Glomerular visceral epithelial cell (primary cell): Measurements from ENCODE around the gene URAD.

Experiments used
- DNase-seq: peaks from one replicate; pipeline ENCODE4 v3.0.0-alpha.2; 2016; ENCODE audit errors: extremely low spot score

URAD gene

DNA sequence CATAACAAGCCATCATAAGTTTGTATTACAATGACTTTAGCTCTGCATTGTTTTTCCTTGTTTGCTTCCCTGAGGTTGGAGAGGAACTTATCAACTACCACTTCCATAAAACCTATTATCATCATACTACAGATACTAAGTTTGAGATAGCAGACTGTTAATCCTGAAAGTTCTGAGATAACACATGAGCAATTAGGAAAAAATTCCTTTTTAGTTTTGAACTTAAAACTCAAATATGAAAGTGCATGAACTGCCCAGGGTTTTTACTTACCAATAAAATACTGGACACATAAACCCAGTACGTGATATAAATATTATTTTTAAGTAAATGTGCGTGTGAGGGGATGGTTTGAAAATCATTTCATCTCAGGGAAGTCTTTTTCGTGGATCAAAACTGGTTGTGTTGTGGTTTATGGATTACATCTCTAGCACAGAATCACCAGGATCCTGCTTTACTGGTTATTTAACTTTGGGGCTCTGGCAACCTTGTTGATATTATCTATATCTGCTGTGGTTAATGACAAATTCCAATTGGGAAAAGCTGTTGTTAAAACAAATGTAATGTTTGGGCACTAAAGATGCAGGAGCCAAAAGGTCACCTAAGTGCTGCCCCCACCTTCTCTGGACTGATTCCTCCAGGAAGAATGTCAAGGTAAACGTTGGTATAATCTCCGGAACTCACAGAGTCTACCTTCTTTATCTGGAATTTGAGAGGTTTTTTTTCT lies 31.8 kb downstream of the URAD start:
- no peak for DNase-seq

DNA sequence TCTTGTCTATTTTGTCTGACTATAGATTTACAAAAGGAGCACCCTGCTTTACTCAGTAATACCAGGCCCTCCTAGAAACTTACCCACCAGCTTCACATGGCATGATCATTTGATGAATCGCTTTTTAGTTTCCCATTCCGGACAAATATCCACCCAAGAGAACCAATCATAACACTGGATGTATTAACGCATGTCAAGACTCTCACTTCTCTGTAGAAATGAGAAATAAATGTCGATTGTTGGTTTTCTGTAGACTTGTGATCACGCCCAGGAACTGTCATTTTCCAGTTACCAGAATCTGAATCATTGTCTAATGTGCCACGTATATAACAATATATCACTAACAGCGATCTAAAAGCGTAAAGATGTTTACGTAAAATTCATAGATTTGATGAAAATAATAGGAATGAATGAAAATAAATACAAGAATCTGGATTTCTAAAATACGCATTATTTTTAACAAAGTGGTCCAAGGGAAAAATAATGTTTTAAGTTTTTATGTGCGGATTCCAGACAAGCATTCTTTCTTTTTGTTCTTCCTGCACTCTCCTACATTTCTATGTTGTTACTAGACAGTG lies 33.4 kb downstream of the URAD start:
- no peak for DNase-seq

DNA sequence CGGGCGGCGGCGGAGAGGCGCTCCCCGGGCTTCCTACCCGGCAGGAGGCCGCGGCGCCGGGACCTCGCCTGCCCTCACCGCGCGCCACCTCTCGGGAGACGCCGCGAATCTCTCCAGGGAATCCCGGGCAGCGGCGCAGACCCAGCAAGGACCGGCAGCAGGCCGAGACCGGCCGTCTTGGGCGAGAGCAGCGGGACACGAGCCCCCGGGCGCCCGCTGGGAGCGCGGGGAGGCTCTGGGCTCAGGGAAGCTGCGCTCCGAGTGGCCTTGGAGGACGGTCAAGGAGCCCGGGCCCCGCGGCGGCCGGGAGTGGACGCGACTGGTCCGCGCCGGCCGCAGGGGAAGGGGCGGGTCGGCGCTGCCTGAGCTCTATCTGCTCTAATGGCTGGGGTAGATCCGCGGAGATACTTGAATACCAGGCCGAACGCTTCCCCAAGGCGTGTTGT lies 34.1 kb downstream of the URAD start:
- DNase-seq: no peak

DNA sequence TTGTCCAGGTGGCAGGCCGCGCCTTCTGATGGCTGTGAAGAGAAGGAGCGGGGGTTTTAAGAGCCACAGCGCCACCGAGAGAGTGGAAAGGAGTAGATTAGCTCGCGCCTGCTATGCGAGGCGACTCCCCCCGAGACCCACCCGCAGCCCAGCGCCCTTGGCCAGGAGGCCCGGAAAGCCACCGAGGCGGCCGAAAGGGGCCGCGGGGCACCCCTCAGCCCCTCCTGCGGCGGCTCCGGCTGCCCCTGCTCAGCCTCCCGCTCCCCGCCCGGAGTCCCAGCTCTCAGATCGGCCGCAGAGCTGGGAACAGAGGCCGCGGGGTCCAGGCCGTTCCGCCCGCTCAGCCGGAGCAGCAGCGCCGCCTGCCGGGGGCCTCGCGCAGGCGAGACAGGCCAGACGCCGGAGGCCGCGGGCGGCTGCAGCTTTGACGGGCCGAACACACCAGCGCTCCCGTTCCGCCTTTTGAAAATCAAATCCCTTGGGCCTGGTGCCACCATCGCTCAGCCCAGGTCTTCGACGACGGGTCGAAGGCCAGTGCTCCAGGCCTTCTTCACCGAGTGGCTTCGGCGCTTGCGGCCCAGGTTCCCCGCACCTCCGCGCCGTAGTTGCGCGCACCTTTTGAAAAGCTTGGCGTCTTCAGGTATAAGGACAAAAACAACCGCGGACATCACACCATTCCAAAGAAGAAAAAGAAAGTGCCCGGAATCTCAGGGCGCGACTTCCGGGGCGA lies 34.7 kb downstream of the URAD start:
- DNase-seq: peak; percentile 60

DNA sequence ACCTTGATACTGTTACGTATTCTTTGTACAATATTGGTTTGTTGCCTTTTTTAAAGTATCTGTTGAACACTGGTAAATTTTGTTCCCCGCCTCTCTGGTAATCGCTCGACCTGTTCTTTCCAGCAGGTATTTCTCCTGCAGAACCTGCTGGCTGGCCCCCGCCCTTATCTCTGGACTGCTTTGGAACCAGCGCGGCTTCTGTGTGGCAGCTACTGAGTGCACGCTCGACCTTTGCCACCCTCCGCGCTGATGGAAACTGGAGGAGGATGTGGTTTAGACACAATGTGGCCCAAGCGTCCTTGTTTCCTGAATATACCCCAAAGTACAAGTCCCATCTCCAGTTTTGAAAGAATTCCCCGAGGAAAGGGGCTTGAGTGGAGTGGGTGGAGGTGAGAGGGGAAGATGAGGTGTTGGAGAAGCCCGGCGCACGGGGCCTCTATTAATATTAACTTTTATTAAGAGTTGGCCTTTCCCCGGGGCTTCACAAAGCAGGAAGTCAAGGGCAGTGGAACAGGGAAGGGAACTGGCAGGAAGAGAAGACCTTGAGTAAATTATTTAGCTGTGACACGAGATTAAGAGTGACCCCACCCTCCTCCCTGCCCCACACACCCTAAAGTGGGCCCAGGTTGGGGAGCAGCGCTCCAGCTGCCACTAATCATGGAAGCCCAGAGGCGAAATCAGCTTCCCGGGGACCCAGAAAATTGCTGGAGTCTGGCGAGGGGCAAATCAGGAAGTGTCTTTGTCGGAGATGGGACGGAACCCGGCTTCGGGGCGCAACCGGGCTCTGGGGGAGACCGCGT lies 35.4 kb downstream of the URAD start:
- no peak for DNase-seq

DNA sequence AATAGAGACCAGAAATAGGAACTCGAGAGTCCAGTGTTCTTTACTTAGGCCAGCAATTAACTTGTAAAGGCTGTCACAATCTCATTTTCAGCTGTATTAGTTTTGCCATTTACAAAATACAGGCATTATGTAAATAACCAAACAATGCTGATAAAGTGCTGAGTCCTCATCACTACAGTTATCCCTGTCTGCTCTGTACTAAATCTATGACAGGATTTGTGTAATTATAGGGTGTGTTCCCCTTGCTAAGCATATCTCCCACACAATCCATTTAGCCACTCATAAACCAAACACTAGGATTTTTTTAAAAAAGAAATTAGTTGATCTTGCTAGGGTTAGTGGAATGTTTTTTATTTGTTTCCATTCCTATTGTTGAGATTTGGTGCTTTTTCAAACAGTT lies 45.5 kb downstream of the URAD start:
- no peak for DNase-seq

DNA sequence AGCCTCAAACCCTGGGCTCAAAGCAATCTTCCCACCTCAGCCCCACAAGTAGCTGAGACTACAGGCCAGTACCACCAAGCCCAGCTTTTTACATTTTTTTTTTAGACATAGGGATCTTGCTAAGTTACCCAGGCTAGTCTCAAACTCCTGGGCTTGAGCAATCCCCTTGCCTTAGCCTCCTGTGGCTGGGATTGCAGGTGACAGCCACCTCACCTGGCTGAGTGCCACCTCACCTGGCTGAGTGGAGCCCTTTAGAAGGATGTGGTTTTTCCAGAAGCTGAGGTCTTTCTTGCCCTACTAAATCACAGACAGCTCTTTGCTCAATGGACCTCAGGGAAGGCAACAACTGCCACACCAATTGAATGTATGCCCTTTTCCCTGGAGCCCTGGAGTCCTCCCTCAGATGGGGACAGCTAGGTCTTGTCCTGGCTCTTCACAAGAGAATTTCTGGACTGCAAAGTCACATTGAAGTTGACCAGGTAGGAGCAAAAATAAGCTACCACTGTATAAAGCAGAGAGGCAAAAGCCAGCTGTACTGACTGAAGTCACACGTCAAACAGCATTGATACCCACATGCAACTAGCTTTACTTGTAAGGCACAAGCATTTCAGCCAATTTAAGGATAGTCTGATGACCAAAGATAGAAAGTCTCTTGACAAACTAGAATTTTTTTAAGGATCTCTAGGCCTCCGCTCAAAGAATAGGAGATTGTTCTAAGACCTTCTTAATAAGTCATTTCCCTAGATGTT lies 54.7 kb downstream of the URAD start:
- no peak for DNase-seq

DNA sequence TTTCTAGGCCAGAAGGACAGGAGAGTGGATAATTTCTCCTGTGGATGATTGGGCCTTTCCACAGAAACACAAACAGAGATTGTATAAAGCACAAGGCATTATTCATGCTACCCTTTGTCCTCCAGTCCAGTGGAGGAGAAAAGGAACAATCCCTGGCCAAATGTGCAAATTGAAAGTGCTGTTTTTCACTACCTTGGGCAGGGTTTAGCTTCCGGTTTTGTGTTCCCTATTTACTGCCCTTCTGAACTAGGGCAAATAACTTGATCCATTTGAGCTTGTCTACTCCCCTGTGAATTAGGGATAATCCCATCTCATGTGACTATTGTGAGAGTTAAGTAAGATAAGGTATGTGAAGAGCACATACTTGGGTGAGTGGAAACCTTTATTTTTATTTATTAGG lies 55.4 kb downstream of the URAD start:
- no peak for DNase-seq

DNA sequence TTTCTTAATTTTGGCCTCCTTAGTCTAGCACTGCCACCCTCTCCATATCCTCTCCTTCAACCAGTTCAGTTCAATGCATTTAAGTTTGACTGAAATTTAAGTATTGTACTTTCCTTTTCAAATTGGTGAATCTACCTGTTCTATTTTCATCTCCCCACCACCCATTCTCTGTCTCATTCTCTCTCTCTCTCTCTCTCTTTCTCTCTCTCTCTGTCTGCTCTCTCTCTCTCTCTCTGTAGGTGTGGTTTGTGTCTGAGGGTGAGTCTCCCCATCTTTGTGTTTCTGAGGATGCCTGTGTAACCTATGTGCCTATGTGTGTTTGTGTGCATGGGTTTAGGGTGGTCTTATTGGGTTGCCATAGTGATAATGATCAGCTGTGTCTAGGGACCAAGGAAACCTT lies 58.6 kb downstream of the URAD start:
- DNase-seq: no peak

DNA sequence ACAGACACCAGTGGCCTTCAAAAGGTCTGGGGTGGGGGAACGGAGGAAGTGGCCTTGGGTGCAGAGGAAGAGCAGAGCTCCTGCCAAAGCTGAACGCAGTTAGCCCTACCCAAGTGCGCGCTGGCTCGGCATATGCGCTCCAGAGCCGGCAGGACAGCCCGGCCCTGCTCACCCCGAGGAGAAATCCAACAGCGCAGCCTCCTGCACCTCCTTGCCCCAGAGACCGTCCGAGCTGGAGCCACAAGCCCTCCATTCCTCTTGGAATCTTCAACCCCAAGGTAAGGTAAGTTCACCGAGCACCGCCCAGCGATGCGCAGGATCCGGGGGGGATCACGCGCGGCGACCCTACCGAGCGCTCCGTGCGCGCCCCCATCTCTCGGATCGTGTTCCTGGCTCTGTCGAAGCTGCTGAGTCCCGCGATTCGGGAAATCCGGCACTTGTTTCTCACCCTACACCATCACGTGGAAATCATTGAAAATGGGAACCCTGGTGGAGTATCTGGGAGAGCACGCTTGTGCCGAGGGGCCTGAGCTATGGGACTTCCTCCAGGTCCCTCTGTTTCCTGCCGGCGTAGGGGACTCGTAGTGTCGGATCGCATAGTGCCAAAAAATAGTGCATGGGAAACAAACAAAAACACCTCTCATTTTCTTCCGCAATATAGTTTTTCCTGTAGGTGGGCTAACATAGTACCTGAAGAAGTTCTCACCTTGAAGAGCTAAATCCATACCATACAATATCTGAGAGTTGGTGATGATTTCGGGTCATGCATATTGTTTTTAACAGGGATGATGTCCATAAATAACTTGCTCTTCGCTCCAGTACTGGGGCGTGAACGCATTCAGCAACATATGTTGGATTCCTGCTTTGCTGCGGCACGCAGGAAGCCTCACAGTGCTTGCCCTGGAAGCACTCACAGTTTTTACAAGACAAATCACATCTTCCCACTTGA lies 59.4 kb downstream of the URAD start:
- no peak for DNase-seq

DNA sequence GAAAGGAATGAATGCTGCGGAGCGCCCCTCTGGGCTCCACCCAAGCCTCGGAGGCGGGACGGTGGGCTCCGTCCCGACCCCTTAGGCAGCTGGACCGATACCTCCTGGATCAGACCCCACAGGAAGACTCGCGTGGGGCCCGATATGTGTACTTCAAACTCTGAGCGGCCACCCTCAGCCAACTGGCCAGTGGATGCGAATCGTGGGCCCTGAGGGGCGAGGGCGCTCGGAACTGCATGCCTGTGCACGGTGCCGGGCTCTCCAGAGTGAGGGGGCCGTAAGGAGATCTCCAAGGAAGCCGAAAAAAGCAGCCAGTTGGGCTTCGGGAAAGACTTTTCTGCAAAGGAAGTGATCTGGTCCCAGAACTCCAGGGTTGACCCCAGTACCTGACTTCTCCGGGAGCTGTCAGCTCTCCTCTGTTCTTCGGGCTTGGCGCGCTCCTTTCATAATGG lies 60.1 kb downstream of the URAD start:
- no peak for DNase-seq
